Right ventricle myocardium inferior (tissue), 1 donor: ENCODE results near the gene DIDO1. TPM values are rescaled to one million over a fixed set of nuclear protein-coding genes. Genes with fewer than 3 reads are reported as not detected.
A peak's percentile ranks its signal among the peaks of the same experiment; 100 is the strongest.
"Not testable (repeated sequence)": the region's sequence is repeated elsewhere in the genome, so short reads cannot be mapped to it uniquely, and the experiment has no call there.

Experiments
- ATAC-seq: fragments of 200-7000 bp; cut with Tn5 transposase; one replicate; pipeline ENCODE4 v1.9.1; 2020; ENCODE audit warnings: mild to moderate bottlenecking, moderate library complexity
- DNase-seq: peaks from one replicate; pipeline ENCODE4 v3.0.0; 2021; ENCODE audit errors: missing footprints
- intact Hi-C: fragments of 100-400 bp; cut with DNase I; formaldehyde crosslinking; loops from one replicate; pipeline ENCODE4 v1.11.0; 2022
- total RNA-seq: library from RNA; stranded (reverse); fragmentation: NEBNext Ultra II Directional; extraction: Animal tissue kit (Norgen Biotek cat#: 25700); gene quantifications from one replicate; pipeline ENCODE4 v1.2.1, GENCODE V29; 2021
- donor health status: DM: no; HTN: yes; CAD: no; lungs with severe emphysema.

DIDO1 gene
- total RNA-seq, 1 donor from 2014 or later = 33.5 TPM

- ATAC-seq (peak; percentile 96), DNase-seq (peak; percentile 98)
- intact Hi-C loops = loop anchor here (5.0 kb wide), 1 partner anchor 35 kb away; no protein-coding TSS in a partner anchor
These were observed 11.2 kb upstream of the DIDO1 start for GRCh38 chr20:62937268-62938104.

- no peak for ATAC-seq
- intact Hi-C loops = loop anchor here (5.0 kb wide), 1 partner anchor 34 kb away; no protein-coding TSS in a partner anchor
- DNase-seq = no peak
These were observed 9.8 kb upstream of the DIDO1 start for GRCh38 chr20:62935968-62936585.

GRCh38 chr20:62935204-62935967 lies 9.1 kb upstream of the DIDO1 start:
- no peak for DNase-seq
- no peak for ATAC-seq
- intact Hi-C loops = loop anchor here (5.0 kb wide), 1 partner anchor 33 kb away; no protein-coding TSS in a partner anchor

GRCh38 chr20:62933966-62934365 lies 7.7 kb upstream of the DIDO1 start:
- no peak for ATAC-seq
- intact Hi-C loops = no loop called here
- DNase-seq = no peak

GRCh38 chr20:62931464-62931863 lies 5.2 kb upstream of the DIDO1 start:
- ATAC-seq (no peak), DNase-seq (no peak)
- intact Hi-C loops = no loop called here

GRCh38 chr20:62929051-62929538 lies 2.8 kb upstream of the DIDO1 start:
- intact Hi-C loops = loop anchor here (5.0 kb wide), 1 partner anchor 52 kb away; no protein-coding TSS in a partner anchor
- DNase-seq (peak; percentile 84), ATAC-seq (peak; percentile 65)

- intact Hi-C loops = loop anchor here (5.0 kb wide), 1 partner anchor 51 kb away; no protein-coding TSS in a partner anchor
- ATAC-seq = no peak
These were observed 2.1 kb upstream of the DIDO1 start for GRCh38 chr20:62928246-62928939.

GRCh38 chr20:62927128-62927705 lies 912 bp upstream of the DIDO1 start:
- DNase-seq (no peak), ATAC-seq (no peak)
- intact Hi-C loops = loop anchor here (5.0 kb wide), 1 partner anchor 50 kb away; no protein-coding TSS in a partner anchor

More at GRCh38 chr20:62928246-62928939, 2.1 kb upstream of the DIDO1 start:
- no peak for DNase-seq

- intact Hi-C loops = loop anchor here (5.0 kb wide), 1 partner anchor 48 kb away; no protein-coding TSS in a partner anchor
- ATAC-seq (no peak), DNase-seq (no peak)
These were observed 681 bp downstream of the DIDO1 start for GRCh38 chr20:62925420-62926228.

- no peak for ATAC-seq
- intact Hi-C loops = loop anchor here (5.0 kb wide), 1 partner anchor 48 kb away; no protein-coding TSS in a partner anchor
These were observed 1.3 kb downstream of the DIDO1 start for GRCh38 chr20:62925076-62925419.

GRCh38 chr20:62924442-62925075 lies 1.7 kb downstream of the DIDO1 start:
- intact Hi-C loops = loop anchor here (5.0 kb wide), 1 partner anchor 47 kb away; no protein-coding TSS in a partner anchor
- no peak for ATAC-seq

More at GRCh38 chr20:62925076-62925419, 1.3 kb downstream of the DIDO1 start:
- DNase-seq = no peak

GRCh38 chr20:62923669-62924441 lies 2.5 kb downstream of the DIDO1 start:
- ATAC-seq = no peak
- intact Hi-C loops = no loop called here
- no peak for DNase-seq

More at GRCh38 chr20:62924442-62925075, 1.7 kb downstream of the DIDO1 start:
- no peak for DNase-seq

GRCh38 chr20:62923059-62923668 lies 3.1 kb downstream of the DIDO1 start:
- DNase-seq, intact Hi-C loops, ATAC-seq: not testable (repeated sequence)

- DNase-seq (no peak), ATAC-seq (no peak)
- intact Hi-C loops = no loop called here
These were observed 3.8 kb downstream of the DIDO1 start for GRCh38 chr20:62922451-62922921.

- no peak for DNase-seq
- ATAC-seq = peak; percentile 42
- intact Hi-C loops = no loop called here
These were observed 5.1 kb downstream of the DIDO1 start for GRCh38 chr20:62921119-62921687.
